ENCODE measurements around the gene SLC12A8. TPM values are rescaled to one million over a fixed set of nuclear protein-coding genes. Genes with fewer than 3 reads are reported as not detected.

Gene SLC12A8
- total and polyA plus RNA-seq, 2 donors (not counting 1 experiment from before 2014, with no cell fraction given), result 15.1 to 19.5 TPM

DNA sequence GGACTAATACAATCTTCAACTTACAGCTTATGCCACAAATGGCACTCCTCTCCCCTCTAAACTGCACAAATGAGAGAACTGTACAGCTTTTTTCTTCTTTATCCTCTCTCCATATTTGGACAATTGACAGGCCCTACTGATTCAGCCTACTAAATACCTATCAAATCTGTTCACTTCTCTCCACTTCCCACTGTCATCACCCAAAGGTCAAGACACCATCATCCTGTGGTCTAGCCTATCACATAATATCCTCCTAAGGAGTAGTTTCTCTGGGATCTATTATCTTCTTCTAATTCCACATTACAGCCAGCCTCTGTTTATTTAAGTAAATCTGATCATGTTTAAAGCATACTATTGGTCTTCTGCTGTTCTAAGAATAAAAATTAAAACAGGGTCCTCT is 33.0 kb upstream of the SLC12A8 start:
- Histone ChIP-seq H3K4me2 (ENCODE audit: extremely low read depth, insufficient read depth, low read length) (no peak overlapping the region), H3K79me2 (ENCODE audit: control insufficient read depth, insufficient read depth, low read length) (no peaks in the 10 kb centered on the region), H3K27ac (ENCODE audit: insufficient read depth, low read length) (no peak overlapping the region), H3K9me3 (ENCODE audit: control insufficient read depth, insufficient read depth, low read depth, low read length) (no peaks in the 10 kb centered on the region), H3K27me3 (ENCODE audit: control insufficient read depth, insufficient read depth, low read length) (no peaks in the 10 kb centered on the region), H4K20me1 (ENCODE audit: control insufficient read depth, extremely low read depth, insufficient read depth, low read length) (no peaks in the 10 kb centered on the region), H3K4me3 (replicated peaks in 1 of 4; ENCODE audit: control extremely low read depth in 1 of 4, insufficient read depth in 1 of 4, low read depth in 3 of 4, low read length in 4 of 4) (no peak overlapping the region), H3K9ac (ENCODE audit: insufficient read depth, low read length) (no peak overlapping the region), H3K4me1 (ENCODE audit: control insufficient read depth, extremely low read depth, insufficient read depth, low read length) (peaks cover 3% of the 10 kb centered on the region), H3K36me3 (ENCODE audit: control insufficient read depth, insufficient read depth, low read length) (no peaks in the 10 kb centered on the region), H2AFZ (ENCODE audit: low read length) (no peak overlapping the region)
- TF ChIP-seq, protein P1, sequence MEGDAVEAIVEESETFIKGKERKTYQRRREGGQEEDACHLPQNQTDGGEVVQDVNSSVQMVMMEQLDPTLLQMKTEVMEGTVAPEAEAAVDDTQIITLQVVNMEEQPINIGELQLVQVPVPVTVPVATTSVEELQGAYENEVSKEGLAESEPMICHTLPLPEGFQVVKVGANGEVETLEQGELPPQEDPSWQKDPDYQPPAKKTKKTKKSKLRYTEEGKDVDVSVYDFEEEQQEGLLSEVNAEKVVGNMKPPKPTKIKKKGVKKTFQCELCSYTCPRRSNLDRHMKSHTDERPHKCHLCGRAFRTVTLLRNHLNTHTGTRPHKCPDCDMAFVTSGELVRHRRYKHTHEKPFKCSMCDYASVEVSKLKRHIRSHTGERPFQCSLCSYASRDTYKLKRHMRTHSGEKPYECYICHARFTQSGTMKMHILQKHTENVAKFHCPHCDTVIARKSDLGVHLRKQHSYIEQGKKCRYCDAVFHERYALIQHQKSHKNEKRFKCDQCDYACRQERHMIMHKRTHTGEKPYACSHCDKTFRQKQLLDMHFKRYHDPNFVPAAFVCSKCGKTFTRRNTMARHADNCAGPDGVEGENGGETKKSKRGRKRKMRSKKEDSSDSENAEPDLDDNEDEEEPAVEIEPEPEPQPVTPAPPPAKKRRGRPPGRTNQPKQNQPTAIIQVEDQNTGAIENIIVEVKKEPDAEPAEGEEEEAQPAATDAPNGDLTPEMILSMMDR (conservative IDR thresholded peaks at IDR 0.05 in 1 of 2, IDR thresholded peaks at IDR 0.05 in 1 of 2; ENCODE audit: low read depth in 1 of 2, low read length in 2 of 2), result no peak
- peak in 1 of 2 donors; percentile 57 for DNase-seq (ENCODE audit: low read depth in 2 of 2)

DNA sequence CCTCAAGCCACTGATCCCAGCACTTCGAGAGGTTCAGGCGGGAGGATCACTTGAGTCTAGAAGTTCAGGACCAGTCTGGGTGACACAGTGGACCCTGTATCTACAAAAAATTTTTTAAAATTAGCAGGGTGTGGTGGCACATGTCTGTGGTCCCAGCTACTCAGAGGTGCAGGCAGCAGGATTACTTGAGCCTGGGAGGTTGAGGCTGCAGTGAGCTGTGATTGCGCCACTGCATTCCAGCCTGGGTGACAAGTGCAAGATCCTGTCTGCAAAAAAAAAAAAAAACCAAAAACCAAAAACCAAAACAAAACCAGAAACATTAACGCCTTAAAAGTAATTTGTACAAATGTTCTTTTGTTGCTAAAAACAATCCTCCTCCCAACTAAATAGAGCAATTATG is 27.9 kb upstream of the SLC12A8 start:
- Histone ChIP-seq H3K36me3 (ENCODE audit: control insufficient read depth, insufficient read depth, low read length) (no peaks in the 10 kb centered on the region), H2AFZ (ENCODE audit: low read length) (no peak overlapping the region), H3K4me2 (ENCODE audit: extremely low read depth, insufficient read depth, low read length) (no peak overlapping the region), H3K79me2 (ENCODE audit: control insufficient read depth, insufficient read depth, low read length) (no peaks in the 10 kb centered on the region), H3K9me3 (ENCODE audit: control insufficient read depth, insufficient read depth, low read depth, low read length) (no peaks in the 10 kb centered on the region), H3K4me3 (replicated peaks in 1 of 4; ENCODE audit: control extremely low read depth in 1 of 4, insufficient read depth in 1 of 4, low read depth in 3 of 4, low read length in 4 of 4) (no peak overlapping the region), H4K20me1 (ENCODE audit: control insufficient read depth, extremely low read depth, insufficient read depth, low read length) (no peaks in the 10 kb centered on the region), H3K27ac (ENCODE audit: insufficient read depth, low read length) (no peak overlapping the region), H3K27me3 (ENCODE audit: control insufficient read depth, insufficient read depth, low read length) (no peaks in the 10 kb centered on the region), H3K9ac (ENCODE audit: insufficient read depth, low read length) (no peak overlapping the region), H3K4me1 (ENCODE audit: control insufficient read depth, extremely low read depth, insufficient read depth, low read length) (peaks cover 3% of the 10 kb centered on the region)
- DNase-seq (ENCODE audit: low read depth in 2 of 2), result peak; percentile 21 to 52
- TF ChIP-seq, protein P1 (conservative IDR thresholded peaks at IDR 0.05 in 1 of 2, IDR thresholded peaks at IDR 0.05 in 1 of 2; ENCODE audit: low read depth in 1 of 2, low read length in 2 of 2), result no peak
- TF ChIP-seq EZH2 (IDR thresholded peaks at IDR 0.05; ENCODE audit: low read length, missing control alignments), result no peak

DNA sequence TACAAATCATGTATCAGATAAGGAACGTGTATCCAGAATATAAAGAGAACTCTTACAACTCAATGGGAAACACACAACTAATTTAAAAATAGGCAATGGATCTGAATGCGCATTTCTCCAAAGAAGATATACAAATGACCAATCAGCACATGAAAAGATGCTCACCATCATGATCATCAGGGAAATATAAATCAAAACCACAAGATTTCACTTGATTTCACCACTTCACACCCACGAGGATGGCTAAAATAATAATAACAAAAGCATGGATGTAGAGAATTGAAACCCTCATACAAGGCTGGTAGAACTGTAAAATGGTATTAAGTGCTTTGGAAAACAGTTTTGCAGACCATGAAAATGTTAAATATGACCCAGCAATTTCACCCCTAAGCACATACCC is 26.7 kb upstream of the SLC12A8 start:
- no peak for DNase-seq (ENCODE audit: low read depth in 2 of 2)
- Histone ChIP-seq H3K27ac (ENCODE audit: insufficient read depth, low read length) (no peak overlapping the region), H4K20me1 (ENCODE audit: control insufficient read depth, extremely low read depth, insufficient read depth, low read length) (no peaks in the 10 kb centered on the region), H3K4me3 (replicated peaks in 1 of 4; ENCODE audit: control extremely low read depth in 1 of 4, insufficient read depth in 1 of 4, low read depth in 3 of 4, low read length in 4 of 4) (no peak overlapping the region), H3K79me2 (ENCODE audit: control insufficient read depth, insufficient read depth, low read length) (no peaks in the 10 kb centered on the region), H2AFZ (ENCODE audit: low read length) (no peak overlapping the region), H3K4me2 (ENCODE audit: extremely low read depth, insufficient read depth, low read length) (no peak overlapping the region), H3K36me3 (ENCODE audit: control insufficient read depth, insufficient read depth, low read length) (no peaks in the 10 kb centered on the region), H3K4me1 (ENCODE audit: control insufficient read depth, extremely low read depth, insufficient read depth, low read length) (peaks cover 3% of the 10 kb centered on the region), H3K9me3 (ENCODE audit: control insufficient read depth, insufficient read depth, low read depth, low read length) (no peaks in the 10 kb centered on the region), H3K27me3 (ENCODE audit: control insufficient read depth, insufficient read depth, low read length) (no peaks in the 10 kb centered on the region), H3K9ac (ENCODE audit: insufficient read depth, low read length) (no peak overlapping the region)
- no peak for TF ChIP-seq EZH2 (IDR thresholded peaks at IDR 0.05; ENCODE audit: low read length, missing control alignments)
- TF ChIP-seq, protein P1 (conservative IDR thresholded peaks at IDR 0.05 in 1 of 2, IDR thresholded peaks at IDR 0.05 in 1 of 2; ENCODE audit: low read depth in 1 of 2, low read length in 2 of 2), result no peak
